Fibroblast of gingiva (primary cell): Measurements from ENCODE around the gene SARS2.
"Not testable (repeated sequence)": the region's sequence is repeated elsewhere in the genome, so short reads cannot be mapped to it uniquely, and the experiment has no call there.

Source experiments
- DNase-seq: peaks from one replicate; pipeline ENCODE4 v3.0.0-alpha.2; 2011; ENCODE audit warnings: low read depth

The SARS2 gene

GRCh38 chr19:38892841-38893240, 37.7 kb downstream of the SARS2 start:
- DNase-seq, result no peak

DNA sequence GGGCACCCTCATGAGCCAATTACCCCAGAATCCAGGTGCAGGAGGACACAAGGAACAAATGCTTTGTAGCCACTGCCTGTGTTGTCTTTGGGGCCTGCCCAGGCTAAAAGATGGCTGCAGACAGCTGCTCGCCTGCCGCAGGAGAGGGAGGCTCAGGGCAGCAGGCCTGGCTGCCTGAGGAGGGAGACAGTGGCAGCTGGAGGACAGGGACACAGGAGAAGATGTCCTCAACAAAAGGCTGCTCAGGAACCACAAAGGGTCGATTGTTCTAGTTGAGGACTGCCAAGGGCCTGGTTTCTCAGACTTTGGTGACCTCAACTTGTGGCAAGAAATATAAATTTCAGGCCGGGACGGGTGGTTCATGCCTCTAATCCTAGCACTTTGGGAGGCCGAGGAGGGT, 38.8 kb downstream of the SARS2 start:
- no peak for DNase-seq

DNA sequence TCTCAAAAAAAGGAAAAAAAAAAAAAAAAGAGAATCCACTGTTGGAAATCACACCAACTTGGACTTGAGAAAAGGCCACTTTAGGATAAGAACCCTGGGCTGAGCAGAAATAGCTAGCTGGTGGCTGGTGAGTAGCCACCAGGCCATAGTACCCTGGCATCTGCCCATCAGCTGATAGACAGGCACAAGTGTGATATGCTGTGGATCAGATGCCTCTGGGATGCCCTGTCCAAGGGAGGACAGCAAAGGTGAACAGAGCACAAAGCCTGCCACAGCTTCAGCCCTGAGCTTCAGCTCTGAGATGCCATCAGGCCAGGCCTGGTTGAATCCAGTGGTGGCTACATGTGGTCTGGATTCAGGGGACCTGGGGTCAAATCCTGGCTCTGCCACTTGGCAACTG, 39.9 kb downstream of the SARS2 start:
- DNase-seq, result no peak

DNA sequence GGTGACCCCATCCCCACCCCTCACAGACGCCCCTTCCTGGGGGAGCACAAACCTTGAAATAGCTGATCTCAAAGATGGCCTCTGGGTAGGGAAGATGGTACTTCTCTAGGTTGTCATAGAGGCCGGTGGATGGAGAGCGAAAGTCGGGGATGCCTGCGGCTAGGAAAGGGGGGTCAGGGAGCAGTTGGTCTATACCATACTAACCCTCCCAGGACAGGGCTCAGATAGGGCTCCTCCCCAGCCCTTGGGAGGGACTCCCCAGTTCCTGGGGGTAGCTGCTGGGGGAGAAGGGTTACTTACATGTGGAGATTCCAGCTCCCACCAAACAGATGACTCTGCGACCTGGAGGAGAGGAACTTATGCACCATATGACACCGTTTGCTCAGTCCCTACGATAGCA, 40.8 kb downstream of the SARS2 start:
- DNase-seq, result no peak

GRCh38 chr19:38888876-38889275, 41.7 kb downstream of the SARS2 start:
- DNase-seq, result no peak

GRCh38 chr19:38884691-38885090, 45.9 kb downstream of the SARS2 start:
- DNase-seq, result not testable (repeated sequence)

DNA sequence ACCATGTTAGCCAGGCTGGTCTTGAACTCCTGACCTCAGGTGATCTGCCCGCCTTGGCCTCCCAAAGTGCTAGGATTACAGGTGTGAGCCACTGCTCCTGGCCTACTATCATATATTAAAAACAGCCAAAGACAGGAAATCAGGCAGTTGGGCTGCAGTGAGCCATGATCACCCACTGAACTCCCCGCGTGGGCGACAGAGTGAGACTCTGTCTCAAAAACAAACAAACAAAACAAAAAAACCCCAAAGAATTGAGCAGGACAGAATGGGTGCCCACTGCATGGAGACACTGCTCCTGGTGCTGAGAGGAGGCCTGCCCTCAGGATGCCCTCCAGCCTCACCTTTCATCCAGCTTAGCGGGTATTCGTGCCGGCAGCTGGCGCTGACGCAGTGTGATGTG, 47.3 kb downstream of the SARS2 start:
- no peak for DNase-seq

DNA sequence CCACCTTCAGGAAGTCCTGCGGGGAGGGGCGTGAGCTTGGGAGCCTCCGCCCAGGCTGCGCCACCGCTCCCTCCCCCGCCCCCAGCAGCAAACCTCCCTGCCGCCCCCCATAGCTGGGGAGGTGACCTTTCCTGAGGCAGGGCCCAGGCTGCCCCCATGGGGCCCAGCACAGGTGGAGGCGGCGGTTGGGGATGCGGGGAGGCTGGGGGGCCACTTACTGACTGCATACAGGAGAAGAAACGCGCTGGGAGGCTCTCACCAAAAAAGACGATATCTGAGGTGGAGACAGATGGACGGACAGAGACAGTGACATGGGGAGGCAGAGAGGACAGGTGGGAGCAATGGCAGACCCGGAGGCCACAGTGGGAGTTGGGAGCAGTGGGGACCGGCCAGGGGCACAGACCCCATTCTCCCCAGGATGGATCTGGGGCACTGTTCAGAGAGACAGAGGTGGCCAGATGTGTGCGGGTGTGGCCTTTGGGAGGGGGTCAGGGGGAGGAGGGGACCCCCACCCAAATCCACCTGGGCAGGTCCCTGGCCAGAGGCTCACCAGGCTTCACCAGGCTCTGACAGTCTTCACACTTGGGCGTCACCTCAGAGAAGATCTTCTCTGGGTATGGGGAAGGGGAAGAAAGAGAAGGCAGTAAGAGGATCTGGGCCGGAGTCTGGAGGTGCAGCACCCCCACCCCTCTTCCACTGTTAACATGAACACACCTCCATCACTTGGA, 49.5 kb downstream of the SARS2 start:
- DNase-seq, result no peak

DNA sequence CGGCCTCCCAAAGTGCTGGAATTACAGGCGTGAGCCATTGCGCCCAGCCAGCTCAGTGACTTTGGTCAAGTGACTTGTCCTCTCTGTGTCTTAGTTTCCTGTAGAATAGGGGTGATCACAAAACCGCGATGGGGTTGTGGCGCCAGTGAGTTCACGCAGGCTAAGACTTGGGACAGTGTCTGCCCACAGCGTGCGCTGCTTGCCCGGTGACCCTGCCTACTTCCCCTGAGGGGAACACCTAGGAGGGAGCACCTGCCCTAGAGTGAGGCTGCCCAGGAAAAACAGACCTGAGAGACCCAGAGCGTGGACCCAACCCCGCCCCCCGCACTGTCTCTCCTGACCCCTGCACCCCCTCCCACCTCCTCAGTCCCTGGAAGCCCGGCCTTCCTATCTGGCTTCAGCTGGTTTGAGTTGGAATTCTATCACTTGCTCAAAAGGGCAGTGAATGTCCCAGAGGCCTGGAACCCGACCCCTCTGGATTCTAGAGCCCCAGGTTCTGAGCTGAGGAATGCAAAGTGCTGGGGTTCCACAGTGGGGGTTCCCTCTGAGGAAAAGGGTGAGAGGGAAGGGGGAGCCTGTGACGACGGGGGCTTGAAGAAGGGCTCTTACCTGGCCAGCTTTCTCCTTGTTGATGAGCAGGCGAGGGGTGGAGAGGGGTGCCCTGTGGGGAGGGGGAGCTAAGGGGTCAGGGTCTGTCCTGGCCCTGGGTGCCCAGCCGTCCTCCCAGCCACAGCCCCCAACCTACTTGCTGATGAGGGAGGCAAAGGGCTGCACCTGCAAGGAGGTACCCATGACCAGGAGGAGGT, 50.3 kb downstream of the SARS2 start:
- DNase-seq, result no peak

DNA sequence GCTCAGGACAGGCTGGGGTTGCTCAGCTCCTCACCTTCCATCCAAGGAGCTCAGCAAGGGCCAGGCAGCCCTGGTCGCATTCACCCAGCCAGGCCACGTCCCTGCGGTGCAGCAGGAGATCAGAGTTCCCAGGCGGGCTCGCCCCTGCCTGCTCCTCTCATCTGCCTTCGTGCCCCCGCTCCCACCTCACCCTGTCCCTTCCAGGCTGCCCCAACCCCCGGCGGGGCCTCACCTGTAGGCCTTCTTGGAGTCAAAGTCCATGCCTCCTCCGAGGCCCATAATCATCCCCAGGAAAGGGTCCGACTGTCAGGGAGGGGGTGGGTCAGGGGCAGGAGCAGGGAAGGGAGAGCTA, 51.2 kb downstream of the SARS2 start:
- no peak for DNase-seq

DNA sequence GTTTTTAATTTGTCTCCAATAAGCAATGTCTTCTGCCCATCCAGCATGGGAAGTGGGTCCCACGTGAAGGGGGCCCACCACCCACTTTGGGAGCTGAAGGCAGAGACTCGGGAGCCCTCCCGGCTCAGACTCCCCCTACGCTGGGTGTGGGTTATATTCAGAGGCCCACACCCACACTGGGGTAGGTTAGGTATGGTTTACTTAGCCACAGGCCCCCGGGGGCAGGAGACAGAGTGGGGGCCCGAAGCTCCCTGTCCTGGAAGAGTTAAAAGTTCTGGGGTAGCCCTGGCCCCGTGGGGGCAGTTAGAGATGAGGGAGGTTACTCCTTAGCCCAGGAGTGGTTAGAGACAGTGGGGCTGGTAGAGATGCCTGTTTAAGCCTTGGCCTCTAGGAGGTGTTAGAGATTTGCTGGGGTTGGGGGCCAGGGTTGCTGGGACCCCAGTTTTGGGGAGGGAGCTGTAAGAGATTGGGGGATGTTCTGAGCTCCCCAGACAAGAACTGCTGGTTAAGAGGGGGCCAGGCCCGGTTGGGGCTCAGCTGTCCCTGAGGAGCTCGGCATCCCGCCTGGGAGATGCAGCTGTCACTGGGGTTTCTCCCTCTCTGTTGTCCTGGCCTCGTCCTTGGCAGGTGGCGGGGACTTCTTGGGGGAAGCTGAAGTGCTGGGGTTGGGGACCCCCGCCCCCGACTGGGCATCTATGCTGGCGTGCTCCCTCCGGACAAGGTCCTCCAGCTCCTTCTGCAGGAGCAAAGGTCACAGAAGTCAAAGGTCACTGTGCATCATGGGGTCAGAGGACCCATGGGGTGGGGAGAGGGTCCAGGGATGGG, 51.8 kb downstream of the SARS2 start:
- no peak for DNase-seq

- DNase-seq, result no peak
Observed at GRCh38 chr19:38877781-38878574, 52.6 kb downstream of the SARS2 start, which contains the start of gene RINL. Gene RINL (minus strand): TSS chr19:38878275. CDS start chr19:38876742, 1,533 bp downstream.

GRCh38 chr19:38875656-38876395, 54.7 kb downstream of the SARS2 start:
- DNase-seq, result no peak

DNA sequence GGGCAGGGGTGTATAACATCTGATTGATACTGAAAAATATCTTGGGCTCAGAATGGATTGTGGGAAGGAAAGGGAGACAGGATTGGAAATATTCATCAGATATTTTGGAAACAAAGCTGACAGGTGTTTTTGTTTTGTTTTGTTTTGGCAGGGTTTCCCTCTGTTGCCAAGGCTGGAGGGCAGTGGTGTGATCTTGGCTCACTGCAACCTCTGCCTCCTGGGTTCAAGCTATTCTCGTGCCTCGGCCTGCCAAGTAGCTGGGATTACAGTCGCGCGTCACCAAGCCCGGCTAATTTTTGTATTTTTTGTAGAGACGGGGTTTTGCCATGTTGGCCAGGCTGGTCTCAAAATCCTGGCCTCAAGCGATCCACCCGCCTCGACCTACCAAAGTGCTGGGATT, 57.2 kb downstream of the SARS2 start:
- DNase-seq, result not testable (repeated sequence)

DNA sequence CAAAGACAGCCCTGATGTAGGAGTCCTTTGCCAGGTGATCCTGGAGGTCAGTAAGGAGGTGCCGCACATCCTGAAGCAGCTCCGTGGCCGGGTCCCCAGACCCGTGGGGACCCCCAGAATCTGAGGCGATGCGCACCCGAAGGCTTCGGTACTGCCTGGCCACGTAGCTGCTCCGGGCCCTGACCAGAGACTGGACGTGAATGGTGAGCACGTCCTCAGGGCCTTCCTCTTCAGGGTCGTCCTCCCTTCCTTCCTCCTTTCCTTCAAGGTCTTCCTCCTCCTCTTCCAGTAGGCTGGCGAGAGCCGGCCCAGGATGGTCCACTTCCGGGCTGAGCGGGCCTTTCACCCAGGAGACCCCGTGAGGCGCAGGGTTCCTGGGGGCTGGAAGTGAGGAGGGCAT, 60.0 kb downstream of the SARS2 start:
- DNase-seq, result no peak

- DNase-seq, result peak; percentile 45
Observed at GRCh38 chr19:38869836-38870607, 60.5 kb downstream of the SARS2 start.

GRCh38 chr19:38869160-38869835, 61.3 kb downstream of the SARS2 start:
- no peak for DNase-seq

- no peak for DNase-seq
Observed at GRCh38 chr19:38868551-38868950, 62.0 kb downstream of the SARS2 start.

DNA sequence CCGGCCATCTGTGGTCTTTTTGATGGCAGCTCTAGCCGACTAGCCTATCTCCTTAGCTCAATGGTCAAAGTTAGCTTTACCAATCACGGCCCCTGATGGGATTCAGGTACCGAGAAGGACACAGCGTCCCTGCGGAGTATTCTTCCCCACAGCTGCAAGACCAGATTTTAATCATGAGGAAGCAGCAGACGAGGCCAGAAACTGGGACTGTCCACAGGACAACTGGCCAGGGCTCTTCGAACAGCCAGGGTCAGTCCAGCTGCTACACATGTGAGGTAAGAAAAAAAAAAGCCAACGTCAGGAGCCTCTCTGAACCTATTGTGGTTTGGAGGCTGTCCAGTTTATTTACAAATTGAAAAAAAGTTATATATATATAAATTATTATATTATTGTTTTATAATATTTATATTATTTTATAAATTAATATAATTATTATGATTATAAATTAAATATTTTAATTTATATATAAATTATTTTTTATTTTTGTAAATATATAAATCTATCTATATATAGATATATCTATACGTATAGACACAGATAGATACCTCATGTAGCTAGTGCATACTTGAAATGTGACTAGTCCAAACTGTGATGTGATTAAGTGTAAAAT, 63.3 kb downstream of the SARS2 start:
- DNase-seq, result no peak
